CD14-positive monocyte (primary cell): ENCODE results near the gene FOXL2NB. TPM values are rescaled to one million over a fixed set of nuclear protein-coding genes. Genes with fewer than 3 reads are reported as not detected.
A peak's percentile ranks its signal among the peaks of the same experiment; 100 is the strongest.

Experiments used
- DNase-seq, 3 donors: peaks; one replicate each; pipeline ENCODE4 v3.0.0-alpha.2; 2011 to 2022
- H2AFZ ChIP-seq: 2 replicates; pipeline ENCODE4 v1.6.0; 2012; ENCODE audit warnings: mild to moderate bottlenecking, low read depth, low read length, inconsistent platforms; ENCODE audit not compliant: insufficient read depth, poor library complexity, severe bottlenecking
- H3K27ac ChIP-seq, 2 donors: 1 replicate in 1 of 2; 2 replicates in 1 of 2; pipeline ENCODE4 v1.5.1; 2012 to 2013; ENCODE audit warnings: low read length in 2 of 2, control low read depth in 1 of 2, inconsistent platforms in 1 of 2, low read depth in 1 of 2, mild to moderate bottlenecking in 1 of 2
- H3K27me3 ChIP-seq, 2 donors: one replicate each; pipeline versions ENCODE4 v1.6.0 to v1.6.1; 2011 to 2013; ENCODE audit warnings: low read length in 2 of 2; ENCODE audit not compliant: control insufficient read depth in 2 of 2, insufficient read depth in 2 of 2
- H3K36me3 ChIP-seq, 2 donors: replicated peaks in 1 of 2; 1 replicate in 1 of 2; 2 replicates in 1 of 2; pipeline versions ENCODE4 v1.5.1 to v1.6.1; 2012 to 2013; ENCODE audit warnings: low read length in 2 of 2, control low read depth in 1 of 2, inconsistent platforms in 1 of 2, mild to moderate bottlenecking in 1 of 2; ENCODE audit not compliant: insufficient read depth in 2 of 2, control insufficient read depth in 1 of 2
- H3K4me1 ChIP-seq, 2 donors: 1 replicate in 1 of 2; 2 replicates in 1 of 2; pipeline versions ENCODE4 v1.5.1 to v1.6.1; 2012 to 2013; ENCODE audit warnings: low read length in 2 of 2, control low read depth in 1 of 2, inconsistent platforms in 1 of 2, mild to moderate bottlenecking in 1 of 2, moderate library complexity in 1 of 2; ENCODE audit not compliant: insufficient read depth in 2 of 2, control insufficient read depth in 1 of 2
- H3K4me2 ChIP-seq: replicated peaks from 2 replicates; pipeline ENCODE3; 2012; ENCODE audit warnings: low read length, moderate library complexity, mild to moderate bottlenecking; ENCODE audit not compliant: poor library complexity, severe bottlenecking; ENCODE audit errors: extremely low read depth
- H3K4me3 ChIP-seq, 3 experiments: fragments of 200-600 bp in 1 of 3; sonication (generic) in 1 of 3; replicated peaks in 1 of 3; 1 replicate in 2 of 3; 2 replicates in 1 of 3; pipeline ENCODE4 v1.5.1; 2011 to 2013; ENCODE audit warnings: low read length in 3 of 3, mild to moderate bottlenecking in 3 of 3, control low read depth in 2 of 3, low read depth in 2 of 3, inconsistent platforms in 1 of 3, moderate library complexity in 1 of 3
- H3K79me2 ChIP-seq: 2 replicates; pipeline ENCODE4 v1.6.0; 2012; ENCODE audit warnings: mild to moderate bottlenecking, control low read depth, inconsistent platforms, low read length, moderate library complexity; ENCODE audit not compliant: insufficient read depth
- H3K9ac ChIP-seq: 2 replicates; pipeline ENCODE4 v1.6.0; 2017; ENCODE audit warnings: low read length, mild to moderate bottlenecking; ENCODE audit not compliant: insufficient read depth, poor library complexity, severe bottlenecking
- H3K9me3 ChIP-seq, 2 donors: replicated peaks in 1 of 2; 1 replicate in 1 of 2; 2 replicates in 1 of 2; pipeline versions ENCODE4 v1.5.1 to v1.6.1; 2012 to 2013; ENCODE audit warnings: low read length in 2 of 2, control low read depth in 1 of 2; ENCODE audit not compliant: control insufficient read depth in 1 of 2, insufficient read depth in 1 of 2
- H4K20me1 ChIP-seq: 2 replicates; pipeline ENCODE4 v1.6.0; 2012; ENCODE audit warnings: mild to moderate bottlenecking, low read length, control low read depth, moderate library complexity; ENCODE audit not compliant: insufficient read depth
- H3K27ac Mint-ChIP-seq, 7 donors: one replicate each; pipeline ENCODE4 v1.8.0; 2020; ENCODE audit warnings: mild to moderate bottlenecking in 7 of 7, mixed read lengths in 7 of 7, moderate library complexity in 6 of 7, inconsistent platforms in 2 of 7
- H3K27me3 Mint-ChIP-seq, 3 donors: one replicate each; pipeline ENCODE4 v1.8.0; 2021 to 2022; ENCODE audit warnings: low read depth in 3 of 3, mild to moderate bottlenecking in 3 of 3, mixed read lengths in 3 of 3, moderate library complexity in 3 of 3, inconsistent platforms in 1 of 3
- H3K36me3 Mint-ChIP-seq, 2 donors: one replicate each; pipeline ENCODE4 v1.8.0; 2020; ENCODE audit warnings: mixed read lengths in 2 of 2, inconsistent platforms in 1 of 2, mild to moderate bottlenecking in 1 of 2
- H3K4me1 Mint-ChIP-seq: one replicate; pipeline ENCODE4 v1.8.0; 2020; ENCODE audit warnings: mild to moderate bottlenecking, mixed read lengths
- H3K4me3 Mint-ChIP-seq, 2 donors: one replicate each; pipeline ENCODE4 v1.8.0; 2020; ENCODE audit warnings: mild to moderate bottlenecking in 2 of 2, mixed read lengths in 2 of 2, moderate library complexity in 1 of 2
- H3K9me3 Mint-ChIP-seq, 7 donors: one replicate each; pipeline ENCODE4 v1.8.0; 2020 to 2022; ENCODE audit warnings: mixed read lengths in 7 of 7, mild to moderate bottlenecking in 6 of 7, moderate library complexity in 6 of 7, inconsistent platforms in 2 of 7
- CTCF ChIP-seq: fragments of 200-600 bp; IDR thresholded peaks from one replicate; pipeline ENCODE4 v1.8.0; 2022; ENCODE audit warnings: antibody characterized with exemption, mild to moderate bottlenecking
- WGBS: methylation state at CpG from one replicate; pipeline ENCODE4 v1.1.5; 2013; ENCODE audit warnings: missing lambda C conversion rate; ENCODE audit not compliant: insufficient coverage; 5-methylcytosine and 5-hydroxymethylcytosine counted together
- intact Hi-C, 2 donors: fragments of 100-400 bp; cut with micrococcal nuclease; formaldehyde crosslinking; loops; one replicate each; pipeline versions ENCODE4 v1.15.0 to v1.15.1; 2023
- polyA plus RNA-seq, 3 donors: library from polyadenylated mRNA; depleted of rRNA in 1 of 3; unstranded in 2 of 3; stranded (reverse) in 1 of 3; fragments of 300-500 nt in 2 of 3; fragments of >200 nt in 1 of 3; fragmentation: Illumina TruSeq in 2 of 3; gene quantifications; 1 replicate in 2 of 3; 2 replicates in 1 of 3; pipeline ENCODE4 v1.2.3, GENCODE V29; 2012 to 2021

FOXL2NB gene
- polyA plus RNA-seq, 3 donors: not detected

DNA sequence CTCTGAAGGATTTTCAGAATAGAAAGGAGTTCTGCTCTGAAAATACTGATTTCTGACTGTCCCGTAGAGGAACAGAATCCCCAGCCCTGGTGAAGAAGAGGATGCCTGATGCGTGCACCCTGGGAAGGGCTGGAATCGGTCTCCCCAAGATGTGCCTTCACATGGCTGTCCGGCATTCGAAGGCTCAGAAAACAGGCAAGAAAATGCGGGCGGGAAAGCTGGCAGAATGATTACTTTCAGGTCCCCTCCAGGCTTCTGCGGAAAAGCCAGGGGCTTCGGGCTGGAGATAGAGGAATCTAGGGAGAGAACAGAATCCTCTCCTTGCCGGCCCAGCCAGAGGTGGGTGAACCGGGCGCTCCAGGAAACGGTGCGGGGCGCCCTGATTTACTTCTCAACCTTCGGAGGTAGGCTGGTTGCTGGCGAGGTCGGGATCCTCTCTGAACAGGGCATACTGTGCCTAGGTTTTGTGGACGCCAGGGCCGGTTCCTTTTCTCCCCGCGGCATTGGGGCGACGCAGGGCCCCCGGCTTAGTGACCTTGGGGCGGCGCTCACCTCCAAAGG is 2.5 kb downstream of the FOXL2NB start:
- H3K4me3 ChIP-seq: peak overlapping the region in 1 of 3 experiments; percentile 59
- no peak overlapping the region for H3K9ac ChIP-seq
- intact Hi-C loops: no loop called here
- no peak overlapping the region for H3K27ac Mint-ChIP-seq
- peaks cover 85 to 90% (median 88%) of the 10 kb centered on the region in 3 donors for H3K27me3 Mint-ChIP-seq
- TF ChIP-seq CTCF: no peak
- peaks cover 41% of the 10 kb centered on the region for H3K4me1 Mint-ChIP-seq
- H3K9me3 ChIP-seq: peaks cover 2 to 40% of the 10 kb centered on the region in 2 donors
- WGBS: 2% methylated on average over 26 of the region's 27 CpGs
- H3K9me3 Mint-ChIP-seq: peaks cover 0 to 34% (median 22%) of the 10 kb centered on the region in 7 donors
- peak overlapping the region; percentile 59 for H3K4me2 ChIP-seq
- peaks cover 73 to 83% of the 10 kb centered on the region in 2 donors for H3K27me3 ChIP-seq
- H3K36me3 ChIP-seq: no peaks in the 10 kb centered on the region
- peak overlapping the region; percentile 37 for H2AFZ ChIP-seq
- no peaks in the 10 kb centered on the region for H3K79me2 ChIP-seq
- no peak for DNase-seq
- no peaks in the 10 kb centered on the region for H4K20me1 ChIP-seq
- peaks cover 34 to 42% of the 10 kb centered on the region in 2 donors for H3K4me1 ChIP-seq
- H3K4me3 Mint-ChIP-seq: peak overlapping the region; percentile 59 to 84
- H3K36me3 Mint-ChIP-seq: peaks cover 6 to 23% of the 10 kb centered on the region in 2 donors
- H3K27ac ChIP-seq: no peak overlapping the region

DNA sequence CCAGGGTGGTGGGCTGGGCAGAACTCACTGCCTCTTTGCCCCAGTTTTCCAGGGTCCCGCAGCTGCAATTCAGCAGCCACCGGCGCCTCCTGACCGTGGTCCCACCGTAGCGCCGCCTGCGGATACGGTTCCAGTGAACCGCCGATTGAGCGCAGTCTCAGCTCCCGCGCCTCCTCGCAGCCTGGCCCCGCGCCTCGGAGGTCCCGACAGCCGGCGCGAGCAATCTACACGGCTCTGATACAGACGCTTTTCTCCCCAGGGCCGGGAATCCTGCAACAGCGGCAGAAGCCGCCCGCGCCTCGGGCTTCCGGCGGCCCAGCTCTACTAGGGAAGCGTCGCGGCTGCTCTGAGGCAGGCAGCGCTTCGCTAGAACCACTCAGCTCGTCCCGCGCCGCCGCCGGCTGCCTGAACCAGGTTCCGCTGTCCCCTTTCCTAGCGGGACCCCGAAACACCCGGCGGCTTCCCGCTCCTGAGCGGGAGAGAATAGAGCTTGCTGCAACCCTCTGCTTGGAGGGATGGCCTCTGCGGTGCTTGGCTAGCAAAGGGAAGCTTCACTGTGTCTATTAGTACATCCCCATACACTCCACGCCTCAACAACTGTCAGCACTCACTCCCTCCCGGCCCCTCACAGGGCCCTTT is 3.1 kb downstream of the FOXL2NB start:
- DNase-seq: no peak
- H3K36me3 ChIP-seq: no peaks in the 10 kb centered on the region
- TF ChIP-seq CTCF: no peak
- H3K36me3 Mint-ChIP-seq: peaks cover 3 to 21% of the 10 kb centered on the region in 2 donors
- H3K4me1 Mint-ChIP-seq: peaks cover 35% of the 10 kb centered on the region
- no peak overlapping the region for H3K27ac Mint-ChIP-seq
- under 1% methylated on average over 51 of the region's 53 CpGs for WGBS
- intact Hi-C loops: no loop called here
- H3K27ac ChIP-seq: no peak overlapping the region
- peak overlapping the region; percentile 59 for H3K4me2 ChIP-seq
- no peaks in the 10 kb centered on the region for H4K20me1 ChIP-seq
- H3K4me3 ChIP-seq: peak overlapping the region in 1 of 3 experiments; percentile 59
- peaks cover 0 to 29% (median 17%) of the 10 kb centered on the region in 7 donors for H3K9me3 Mint-ChIP-seq
- H3K27me3 Mint-ChIP-seq: peaks cover 83 to 90% (median 83%) of the 10 kb centered on the region in 3 donors
- H3K9me3 ChIP-seq: peaks cover under 1 to 34% of the 10 kb centered on the region in 2 donors
- H2AFZ ChIP-seq: peak overlapping the region; percentile 37
- peaks cover 28 to 36% of the 10 kb centered on the region in 2 donors for H3K4me1 ChIP-seq
- H3K79me2 ChIP-seq: no peaks in the 10 kb centered on the region
- no peak overlapping the region for H3K9ac ChIP-seq
- H3K4me3 Mint-ChIP-seq: peak overlapping the region; percentile 59 to 84
- peaks cover 69 to 83% of the 10 kb centered on the region in 2 donors for H3K27me3 ChIP-seq
